Activated T-helper 17 cell treated with anti-CD3 and anti-CD28 coated beads, Interleukin-2, amount 50 U/mL, for 72 hours (primary cell): ENCODE data around the gene LHX2. TPM values are rescaled to one million over a fixed set of nuclear protein-coding genes. Genes with fewer than 3 reads are reported as not detected.
A peak's percentile ranks its signal among the peaks of the same experiment; 100 is the strongest.

Source experiments
- ATAC-seq: fragments of 150-1000 bp; cut with Tn5 transposase; replicated peaks from 2 replicates; pipeline ENCODE4 v1.10.0; 2021; ENCODE audit warnings: mild to moderate bottlenecking, moderate library complexity
- H3K27ac Mint-ChIP-seq: one replicate; pipeline ENCODE4 v1.8.0; 2022; ENCODE audit warnings: mixed read lengths
- H3K27me3 Mint-ChIP-seq: one replicate; pipeline ENCODE4 v1.8.0; 2022; ENCODE audit warnings: mixed read lengths
- H3K36me3 Mint-ChIP-seq: one replicate; pipeline ENCODE4 v1.8.0; 2022; ENCODE audit warnings: low read depth, mild to moderate bottlenecking, mixed read lengths
- H3K4me1 Mint-ChIP-seq: one replicate; pipeline ENCODE4 v1.8.0; 2022; ENCODE audit warnings: mixed read lengths
- H3K4me3 Mint-ChIP-seq: one replicate; pipeline ENCODE4 v1.8.0; 2022; ENCODE audit warnings: mild to moderate bottlenecking, mixed read lengths
- H3K9me3 Mint-ChIP-seq: one replicate; pipeline ENCODE4 v1.8.0; 2022; ENCODE audit warnings: mixed read lengths
- total RNA-seq, 2 donors: library from RNA; stranded (reverse); gene quantifications; one replicate each; pipeline ENCODE4 v1.2.3, GENCODE V29; 2022

LHX2 gene
- total RNA-seq, 2 donors from 2014 or later = not detected

DNA sequence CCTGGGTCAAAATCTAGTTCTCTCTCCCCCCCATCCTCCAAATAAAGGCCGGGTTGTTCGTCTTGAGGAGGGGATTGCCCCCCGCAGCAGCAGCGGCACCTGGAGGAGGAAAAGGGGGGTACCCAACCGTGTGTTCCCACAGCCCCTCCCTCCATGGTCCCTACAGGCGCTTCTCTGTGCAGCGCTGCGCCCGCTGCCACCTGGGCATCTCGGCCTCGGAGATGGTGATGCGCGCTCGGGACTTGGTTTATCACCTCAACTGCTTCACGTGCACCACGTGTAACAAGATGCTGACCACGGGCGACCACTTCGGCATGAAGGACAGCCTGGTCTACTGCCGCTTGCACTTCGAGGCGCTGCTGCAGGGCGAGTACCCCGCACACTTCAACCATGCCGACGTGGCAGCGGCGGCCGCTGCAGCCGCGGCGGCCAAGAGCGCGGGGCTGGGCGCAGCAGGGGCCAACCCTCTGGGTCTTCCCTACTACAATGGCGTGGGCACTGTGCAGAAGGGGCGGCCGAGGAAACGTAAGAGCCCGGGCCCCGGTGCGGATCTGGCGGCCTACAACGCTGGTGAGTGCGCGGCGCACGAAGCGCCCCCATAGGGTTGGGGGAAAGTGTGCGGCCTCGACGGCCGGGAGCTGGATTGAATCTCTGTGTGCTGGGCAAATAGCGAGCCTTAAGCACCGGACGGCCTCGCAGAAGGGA, 3.5 kb downstream of the LHX2 start:
- Mint-ChIP-seq H3K27me3 (peaks cover 46% of the 10 kb centered on the region), H3K27ac (no peak overlapping the region), H3K4me1 (peaks cover 17% of the 10 kb centered on the region), H3K36me3 (peaks cover 11% of the 10 kb centered on the region), H3K4me3 (no peak overlapping the region), H3K9me3 (no peaks in the 10 kb centered on the region)
- ATAC-seq = no peak

DNA sequence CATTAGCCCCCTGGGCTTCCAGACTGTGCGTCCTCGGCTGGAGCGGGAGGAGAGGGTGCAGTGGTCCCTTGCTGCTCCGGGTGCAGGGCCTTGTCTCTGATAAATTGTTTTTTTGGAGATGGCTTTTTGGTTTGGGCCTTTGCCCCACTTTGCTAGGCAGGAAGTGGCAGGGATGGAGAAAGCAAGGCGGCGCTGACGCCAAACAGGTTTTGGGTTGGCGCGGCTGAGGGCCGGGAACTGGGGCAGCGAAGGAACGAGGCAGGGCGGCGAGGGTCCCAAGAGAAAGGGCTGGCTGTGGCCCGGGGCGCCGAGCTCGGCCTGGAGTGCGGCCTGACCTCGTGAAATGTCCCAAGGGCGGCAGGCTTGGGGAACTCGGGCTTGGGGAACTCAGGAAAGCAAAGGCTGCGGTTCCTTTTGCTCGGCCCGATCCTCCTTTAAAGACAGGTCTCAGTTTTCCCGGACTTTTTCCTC, 4.1 kb downstream of the LHX2 start:
- ATAC-seq = no peak
- peaks cover 20% of the 10 kb centered on the region for H3K4me1 Mint-ChIP-seq
- H3K9me3 Mint-ChIP-seq = no peaks in the 10 kb centered on the region
- H3K27ac Mint-ChIP-seq = no peak overlapping the region
- peaks cover 46% of the 10 kb centered on the region for H3K27me3 Mint-ChIP-seq
- H3K36me3 Mint-ChIP-seq = peaks cover 6% of the 10 kb centered on the region
- no peak overlapping the region for H3K4me3 Mint-ChIP-seq

DNA sequence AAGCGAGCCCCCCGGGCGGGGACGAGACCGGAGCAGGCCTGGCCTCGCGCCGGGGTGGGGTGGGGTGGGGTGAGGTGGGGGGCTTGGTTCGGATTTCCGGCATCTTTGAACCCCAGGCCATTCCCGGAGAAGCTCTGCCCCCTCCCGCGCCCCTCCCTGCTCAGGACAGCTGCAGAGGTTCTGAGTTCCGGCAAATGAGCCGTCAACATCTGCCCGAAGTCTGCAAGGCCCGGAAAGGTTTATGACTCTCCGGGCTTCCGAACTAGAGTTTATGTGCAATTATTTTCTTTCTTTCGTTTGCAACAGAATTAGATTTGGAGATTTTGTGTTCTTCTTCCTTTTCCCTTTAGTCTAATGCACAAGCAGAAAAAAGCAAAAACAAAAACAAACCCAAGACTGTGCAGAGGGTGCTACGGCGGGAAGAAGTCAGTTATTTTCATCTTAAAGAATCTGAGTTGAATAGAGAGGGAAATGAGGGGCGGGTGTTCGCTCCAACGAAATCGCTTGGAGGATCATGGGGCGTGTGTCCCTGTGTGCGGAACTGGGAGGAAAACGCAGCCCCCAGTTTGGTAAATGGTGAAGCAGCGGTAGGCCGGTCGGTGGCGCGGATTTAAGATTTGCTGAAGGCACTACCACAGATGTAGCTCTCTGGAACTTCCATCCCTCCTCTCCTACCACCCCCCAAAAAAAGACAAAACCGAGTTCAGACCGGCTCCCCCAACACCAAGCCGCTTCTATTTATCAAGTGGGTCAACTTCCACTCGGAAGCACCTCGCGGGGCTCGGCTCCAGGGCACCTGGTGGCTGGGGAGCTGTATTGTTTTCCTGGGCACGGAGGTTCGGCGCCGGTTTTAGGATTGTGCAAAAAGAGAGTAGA, 4.8 kb downstream of the LHX2 start:
- peak overlapping the region; percentile 63 for H3K4me3 Mint-ChIP-seq
- H3K9me3 Mint-ChIP-seq = no peaks in the 10 kb centered on the region
- H3K36me3 Mint-ChIP-seq = peaks cover 6% of the 10 kb centered on the region
- H3K27me3 Mint-ChIP-seq = peaks cover 51% of the 10 kb centered on the region
- peaks cover 24% of the 10 kb centered on the region for H3K4me1 Mint-ChIP-seq
- H3K27ac Mint-ChIP-seq = peak overlapping the region; percentile 22
- ATAC-seq = no peak

DNA sequence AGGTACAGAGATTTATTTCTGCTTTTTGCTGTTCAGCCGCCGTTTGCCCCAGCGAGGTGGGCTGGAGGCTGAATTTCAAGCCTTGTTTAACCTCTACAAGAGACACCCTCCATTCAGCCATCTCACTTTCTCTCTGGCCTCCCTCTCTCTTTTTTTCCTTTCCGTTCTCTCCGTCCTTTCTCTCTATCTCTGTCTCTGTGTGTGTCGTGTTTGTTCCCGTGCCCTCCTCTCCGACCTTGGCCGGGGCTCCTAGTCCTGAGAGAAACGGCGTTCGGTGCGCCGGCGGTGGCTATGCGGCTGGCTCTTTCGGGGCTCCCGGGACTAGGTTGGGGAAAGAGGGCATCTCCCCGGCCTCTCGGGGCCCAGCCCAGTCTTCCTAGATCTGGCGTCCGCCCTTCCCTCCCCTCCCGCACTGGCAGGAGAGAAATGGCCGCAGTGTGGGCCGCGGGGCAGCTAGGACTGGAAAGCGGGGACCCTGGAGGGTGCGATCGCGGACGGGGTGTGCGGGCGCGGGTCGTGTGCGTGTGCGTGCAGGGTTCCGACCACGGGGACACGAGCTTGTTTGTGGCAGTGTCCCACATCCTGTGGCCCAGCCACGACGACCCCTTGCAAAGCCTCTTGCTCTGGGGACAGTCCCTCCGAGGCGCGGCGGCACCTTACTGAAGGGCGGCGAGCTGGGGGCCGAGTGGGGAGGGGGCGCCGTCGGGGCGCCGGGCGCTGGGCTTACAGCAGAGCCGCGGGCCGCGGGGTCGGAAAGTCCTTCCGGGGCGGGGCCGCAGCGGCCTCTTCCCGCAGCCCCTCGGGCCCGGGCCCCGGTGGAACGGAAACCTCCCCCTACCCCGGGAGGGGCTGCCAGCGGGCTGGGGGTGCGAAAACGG, 5.7 kb downstream of the LHX2 start:
- Mint-ChIP-seq H3K4me3 (peak overlapping the region; percentile 63), H3K27me3 (peaks cover 60% of the 10 kb centered on the region), H3K9me3 (no peaks in the 10 kb centered on the region), H3K27ac (peak overlapping the region; percentile 22), H3K36me3 (peaks cover 6% of the 10 kb centered on the region), H3K4me1 (peaks cover 26% of the 10 kb centered on the region)
- no peak for ATAC-seq

GRCh38 chr9:124017929-124018729, 6.6 kb downstream of the LHX2 start:
- H3K4me1 Mint-ChIP-seq = peaks cover 26% of the 10 kb centered on the region
- H3K27me3 Mint-ChIP-seq = peaks cover 65% of the 10 kb centered on the region
- H3K27ac Mint-ChIP-seq = no peak overlapping the region
- H3K4me3 Mint-ChIP-seq = peak overlapping the region; percentile 57
- H3K36me3 Mint-ChIP-seq = peaks cover 6% of the 10 kb centered on the region
- no peaks in the 10 kb centered on the region for H3K9me3 Mint-ChIP-seq
- no peak for ATAC-seq

DNA sequence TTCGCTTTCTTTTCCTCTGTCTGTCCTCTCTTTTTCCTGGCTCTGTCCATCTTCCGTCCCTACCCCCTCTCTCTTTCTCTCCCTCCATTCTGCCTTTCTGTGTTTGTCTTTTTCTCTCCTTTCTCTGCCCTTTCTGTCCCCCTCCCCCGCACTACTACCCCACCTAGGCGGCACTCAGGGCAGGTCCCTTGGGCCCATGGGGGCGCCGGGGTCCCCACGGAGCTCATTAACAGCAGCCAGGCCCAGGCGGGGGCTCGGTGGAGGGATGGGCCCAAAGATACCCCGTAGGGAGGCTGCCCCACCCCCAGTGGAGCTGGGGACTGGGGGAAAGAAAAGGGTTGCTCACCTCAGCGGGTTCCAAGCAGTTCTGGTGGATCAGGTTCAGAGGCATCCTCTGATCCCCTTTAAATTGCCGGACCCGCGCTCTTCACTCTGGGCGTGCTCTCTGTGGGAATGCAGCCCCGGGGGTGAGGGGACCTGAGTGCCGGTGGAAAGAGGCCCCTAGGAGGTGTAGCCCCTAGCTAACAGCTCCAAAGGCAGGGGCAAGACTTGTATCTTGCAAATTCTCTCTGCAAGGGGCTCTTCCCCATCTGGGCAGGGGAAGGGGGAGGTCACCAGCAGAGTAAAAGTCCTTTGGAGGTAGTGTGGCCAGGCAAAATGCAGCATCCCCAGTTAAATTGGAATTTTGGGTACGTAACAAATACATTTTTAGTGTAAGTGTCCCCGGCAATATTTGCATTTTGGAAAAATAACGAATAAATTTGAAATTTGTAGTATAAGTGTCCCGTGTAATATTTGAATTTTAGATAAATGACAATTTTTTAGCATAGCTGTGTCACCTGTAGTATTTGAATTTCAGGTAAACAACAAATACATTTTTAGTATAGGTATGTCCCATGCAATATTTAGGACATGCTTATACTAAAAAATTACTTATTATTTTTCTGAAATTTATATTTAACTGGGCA, 7.4 kb downstream of the LHX2 start:
- ATAC-seq = no peak
- Mint-ChIP-seq H3K27me3 (peaks cover 65% of the 10 kb centered on the region), H3K36me3 (peaks cover 6% of the 10 kb centered on the region), H3K27ac (no peak overlapping the region), H3K9me3 (no peaks in the 10 kb centered on the region), H3K4me3 (peak overlapping the region; percentile 57), H3K4me1 (peaks cover 26% of the 10 kb centered on the region)

DNA sequence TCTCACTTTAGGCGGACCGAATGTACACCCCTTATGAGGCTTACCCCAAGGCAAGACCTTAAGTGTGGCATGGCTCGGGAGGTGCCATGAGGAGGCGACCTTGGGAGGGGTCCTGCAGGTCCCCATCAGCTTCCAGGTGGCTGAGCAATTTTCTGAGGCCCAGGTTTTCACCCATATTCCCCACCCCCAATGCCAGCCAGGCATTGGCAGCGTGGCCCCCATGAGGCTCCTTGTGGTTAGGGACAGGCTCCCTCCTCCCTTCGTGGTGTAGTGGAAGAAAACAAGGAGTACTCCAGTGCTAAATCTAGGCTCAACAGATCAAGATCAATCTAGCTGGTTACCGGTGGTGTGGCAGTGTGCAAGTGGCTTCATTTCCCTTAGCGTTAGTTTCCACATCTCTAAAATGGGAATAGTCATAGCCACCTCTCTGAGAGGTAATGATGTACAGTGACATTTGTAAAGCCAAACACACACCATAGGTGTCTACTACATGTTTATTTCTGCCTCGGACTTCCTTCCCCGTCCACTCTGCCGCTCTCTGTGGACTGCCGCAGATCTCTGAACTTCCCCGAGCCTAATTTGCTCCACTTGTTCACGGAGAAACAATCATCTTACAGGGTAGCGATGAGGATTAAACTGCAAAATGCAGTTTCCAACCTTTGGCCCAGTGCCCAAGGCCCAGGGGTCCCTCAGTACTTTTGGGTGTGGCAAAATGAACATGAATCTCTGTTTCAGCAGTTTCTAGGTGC, 8.4 kb downstream of the LHX2 start:
- H3K4me1 Mint-ChIP-seq = peaks cover 26% of the 10 kb centered on the region
- H3K4me3 Mint-ChIP-seq = no peak overlapping the region
- H3K27me3 Mint-ChIP-seq = peaks cover 67% of the 10 kb centered on the region
- H3K36me3 Mint-ChIP-seq = peaks cover 6% of the 10 kb centered on the region
- no peaks in the 10 kb centered on the region for H3K9me3 Mint-ChIP-seq
- ATAC-seq = no peak
- no peak overlapping the region for H3K27ac Mint-ChIP-seq

- no peak for ATAC-seq
- no peak overlapping the region for H3K27ac Mint-ChIP-seq
- peaks cover 26% of the 10 kb centered on the region for H3K4me1 Mint-ChIP-seq
- H3K36me3 Mint-ChIP-seq = peaks cover 6% of the 10 kb centered on the region
- H3K4me3 Mint-ChIP-seq = no peak overlapping the region
- H3K27me3 Mint-ChIP-seq = peaks cover 63% of the 10 kb centered on the region
- no peaks in the 10 kb centered on the region for H3K9me3 Mint-ChIP-seq
Measured at GRCh38 chr9:124020520-124021384, 9.2 kb downstream of the LHX2 start.

DNA sequence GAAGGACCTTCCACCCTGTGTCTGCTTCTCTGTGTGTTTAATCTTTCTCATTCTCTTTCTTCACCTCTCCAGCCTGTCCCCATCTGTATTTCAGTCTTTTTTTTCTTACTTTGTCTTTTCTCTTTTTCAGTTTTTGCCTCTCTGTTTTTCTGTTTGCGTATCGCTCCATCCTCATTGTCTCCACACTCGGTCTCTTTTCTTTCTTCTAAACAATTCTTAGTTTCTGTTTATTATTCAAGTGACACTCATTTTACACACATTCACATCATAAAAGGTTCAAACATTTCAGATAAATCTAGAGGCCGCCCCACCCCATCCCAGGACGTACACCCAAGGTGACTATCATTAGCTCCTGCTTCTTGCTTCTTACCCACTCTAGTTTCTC, 9.8 kb downstream of the LHX2 start:
- peaks cover 61% of the 10 kb centered on the region for H3K27me3 Mint-ChIP-seq
- ATAC-seq = no peak
- no peak overlapping the region for H3K27ac Mint-ChIP-seq
- peaks cover 24% of the 10 kb centered on the region for H3K4me1 Mint-ChIP-seq
- no peak overlapping the region for H3K4me3 Mint-ChIP-seq
- no peaks in the 10 kb centered on the region for H3K9me3 Mint-ChIP-seq
- H3K36me3 Mint-ChIP-seq = peaks cover 5% of the 10 kb centered on the region

DNA sequence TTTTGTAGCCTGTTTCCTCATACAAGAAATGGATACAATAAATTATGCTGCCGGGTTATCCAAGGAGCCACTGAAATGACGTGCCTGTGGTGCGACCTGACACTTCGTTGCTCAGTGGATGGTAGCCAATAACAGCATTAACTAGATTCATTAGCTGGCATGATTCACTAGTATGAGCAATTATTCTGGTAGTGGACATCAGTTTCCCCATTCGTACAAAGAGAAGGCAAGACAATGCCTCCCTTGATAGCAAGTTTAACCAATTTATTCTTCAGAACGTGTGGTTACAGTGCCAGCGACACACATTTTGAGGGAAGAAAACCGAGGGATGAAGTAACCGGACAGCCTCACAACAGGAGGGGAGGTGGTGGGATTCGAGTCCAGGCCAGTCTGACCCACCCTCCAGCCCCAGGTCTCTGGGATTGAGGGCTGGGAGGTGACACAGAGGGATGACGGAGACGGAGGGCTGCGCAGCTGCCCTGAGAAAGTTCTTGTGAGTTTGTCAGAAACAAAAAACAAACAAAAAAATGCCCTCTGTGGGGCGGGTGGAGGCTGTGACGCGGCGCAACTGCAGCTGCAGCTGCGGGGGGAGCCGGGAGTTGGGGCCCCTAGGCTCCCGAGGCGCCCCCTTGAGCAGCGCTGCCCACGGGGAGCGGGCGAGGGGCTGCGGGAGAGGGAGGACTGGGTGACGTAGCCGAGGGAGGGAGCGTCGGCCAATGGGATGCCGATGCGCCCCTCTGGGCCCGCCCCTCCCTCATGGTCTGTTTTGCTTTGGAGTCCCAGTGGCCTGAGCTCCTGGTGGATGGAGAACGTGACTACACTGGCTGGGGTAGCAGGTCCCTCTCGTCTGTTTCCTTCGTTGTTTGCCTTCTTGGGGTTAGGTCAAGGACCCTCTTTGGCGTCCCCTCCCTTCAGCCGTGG, 10.9 kb downstream of the LHX2 start:
- no peaks in the 10 kb centered on the region for H3K36me3 Mint-ChIP-seq
- no peak for ATAC-seq
- H3K4me3 Mint-ChIP-seq = no peak overlapping the region
- peaks cover 16% of the 10 kb centered on the region for H3K4me1 Mint-ChIP-seq
- H3K27ac Mint-ChIP-seq = no peak overlapping the region
- peaks cover 53% of the 10 kb centered on the region for H3K27me3 Mint-ChIP-seq
- H3K9me3 Mint-ChIP-seq = no peaks in the 10 kb centered on the region

DNA sequence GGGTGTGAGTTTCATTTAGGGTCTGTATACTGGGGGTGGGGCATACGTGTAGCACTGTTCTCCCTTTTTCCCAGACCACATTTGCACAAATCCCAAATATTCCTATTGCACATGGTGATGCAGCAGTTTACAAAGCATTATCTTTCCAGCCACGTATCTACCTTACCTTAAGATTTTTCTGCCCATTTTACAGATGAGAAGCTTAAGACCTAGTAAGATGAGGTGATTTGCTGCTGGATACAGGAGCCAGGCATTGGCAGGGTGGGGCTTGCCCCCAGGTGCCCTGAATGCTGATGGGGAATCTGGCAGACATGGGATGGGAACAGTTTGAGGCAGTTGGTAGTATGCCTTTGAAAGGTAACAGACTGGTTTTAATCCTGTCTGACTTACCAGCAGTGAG, 12.5 kb downstream of the LHX2 start:
- no peak overlapping the region for H3K4me3 Mint-ChIP-seq
- ATAC-seq = no peak
- H3K27me3 Mint-ChIP-seq = peaks cover 54% of the 10 kb centered on the region
- H3K4me1 Mint-ChIP-seq = peaks cover 10% of the 10 kb centered on the region
- no peaks in the 10 kb centered on the region for H3K36me3 Mint-ChIP-seq
- no peaks in the 10 kb centered on the region for H3K9me3 Mint-ChIP-seq
- H3K27ac Mint-ChIP-seq = no peak overlapping the region
